ENCODE measurements around the gene PCK2.
"Not testable (repeated sequence)": the region's sequence is repeated elsewhere in the genome, so short reads cannot be mapped to it uniquely, and the experiment has no call there.

The PCK2 gene

DNA sequence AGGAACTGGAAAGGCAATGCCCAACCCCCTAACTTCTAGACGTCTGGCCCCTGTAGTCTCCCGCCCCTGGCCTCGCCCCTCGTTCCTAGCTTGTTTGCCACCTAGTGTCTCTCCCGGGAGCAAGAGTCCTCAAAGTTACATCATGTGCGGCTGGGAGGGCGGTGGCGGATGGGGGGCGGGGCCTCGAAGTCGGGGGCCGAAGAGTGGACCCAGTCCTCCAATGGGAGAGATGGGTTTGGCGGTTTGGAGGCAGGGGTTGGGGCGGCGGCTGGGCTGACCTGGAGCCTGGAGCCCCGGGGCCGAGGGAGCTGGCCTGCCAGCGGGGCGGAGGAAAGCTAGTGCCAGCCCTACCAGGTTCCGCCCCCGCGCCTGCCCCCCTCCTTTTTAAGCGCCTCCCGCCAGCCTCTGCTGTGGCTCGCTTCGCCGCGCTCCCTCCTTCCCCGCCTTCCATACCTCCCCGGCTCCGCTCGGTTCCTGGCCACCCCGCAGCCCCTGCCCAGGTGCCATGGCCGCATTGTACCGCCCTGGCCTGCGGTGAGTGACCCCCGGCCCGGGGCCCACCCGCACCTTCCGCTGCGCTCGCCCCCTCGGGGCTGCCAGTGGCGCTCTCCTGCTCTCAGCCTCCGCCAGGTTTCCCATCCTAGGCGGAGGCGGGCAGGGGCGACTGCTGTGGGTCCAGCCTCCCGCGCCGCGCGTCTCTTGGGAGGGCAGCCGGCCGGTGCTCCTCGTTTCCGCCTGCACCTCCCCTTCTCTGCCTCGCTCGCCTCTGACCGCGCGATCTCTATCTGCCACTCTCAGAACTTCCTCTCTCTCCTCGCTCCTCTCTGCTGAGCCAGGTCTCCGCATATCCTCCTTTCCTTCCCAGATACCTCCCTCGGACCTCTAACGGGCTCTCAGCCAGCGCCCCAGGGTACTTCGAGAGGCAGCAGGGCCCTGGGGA is at the start of gene PCK2:
Gene PCK2 (plus strand): TSS at position 411 of the 940 bp plus-strand sequence. CDS start 95 bp downstream, at position 506.
- DNase-seq (ENCODE audit: low read depth): peak; percentile 89

- not testable (repeated sequence) for DNase-seq (ENCODE audit: low read depth)
These were observed 45.1 kb upstream of the PCK2 start for GRCh38 chr14:24049002-24049401.

DNA sequence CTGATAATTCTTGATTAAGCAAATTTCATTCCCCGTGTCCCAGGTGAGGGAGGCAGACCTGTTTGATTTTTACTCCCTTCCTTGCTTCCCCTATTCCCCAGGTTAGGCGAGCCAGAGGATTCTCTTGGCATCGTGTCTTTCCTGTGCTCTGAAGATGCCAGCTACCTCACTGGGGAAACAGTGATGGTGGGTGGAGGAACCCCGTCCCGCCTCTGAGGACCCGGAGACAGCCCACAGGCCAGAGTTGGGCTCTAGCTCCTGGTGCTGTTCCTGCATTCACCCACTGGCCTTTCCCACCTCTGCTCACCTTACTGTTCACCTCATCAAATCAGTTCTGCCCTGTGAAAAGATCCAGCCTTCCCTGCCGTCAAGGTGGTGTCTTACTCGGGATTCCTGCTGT is 43.4 kb upstream of the PCK2 start:
- DNase-seq (ENCODE audit: low read depth): not testable (repeated sequence)

DNA sequence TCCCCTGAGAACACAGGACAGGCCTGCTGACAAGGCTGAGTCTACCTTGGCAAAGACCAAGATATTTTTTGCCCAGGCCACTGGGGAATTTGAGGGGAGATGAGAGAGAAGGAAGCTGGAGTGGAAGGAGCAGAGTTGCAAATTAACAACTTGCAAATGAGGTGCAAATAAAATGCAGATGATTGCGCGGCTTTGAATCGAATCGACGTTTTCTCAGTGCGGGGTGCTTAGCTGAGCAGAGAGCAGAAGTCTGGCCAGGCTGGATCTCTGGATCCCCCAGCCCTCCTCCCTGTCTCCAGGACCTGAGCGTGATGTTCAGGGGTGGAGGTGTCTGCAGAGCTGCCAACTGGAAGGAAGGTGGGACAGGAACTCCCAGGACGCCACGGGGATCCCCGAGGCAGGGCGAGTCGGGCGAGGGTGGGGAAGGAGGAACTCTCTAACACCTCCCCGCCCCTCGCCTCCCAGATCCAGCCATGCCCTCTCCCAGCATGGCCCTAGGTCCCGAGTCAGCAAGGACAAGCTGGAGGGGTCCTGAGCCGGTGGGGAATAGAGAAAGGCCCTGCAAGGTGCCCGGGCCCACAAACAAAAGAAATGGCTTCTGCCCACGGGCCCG is 42.8 kb upstream of the PCK2 start:
- DNase-seq (ENCODE audit: low read depth): no peak

- peak; percentile 46 for DNase-seq (ENCODE audit: low read depth)
These were observed 42.1 kb upstream of the PCK2 start, which contains the start of gene CARMIL3 for GRCh38 chr14:24051789-24052655. TSS of gene CARMIL3 (plus strand) at chr14:24052009. CDS start at chr14:24052154, 145 bp downstream.

DNA sequence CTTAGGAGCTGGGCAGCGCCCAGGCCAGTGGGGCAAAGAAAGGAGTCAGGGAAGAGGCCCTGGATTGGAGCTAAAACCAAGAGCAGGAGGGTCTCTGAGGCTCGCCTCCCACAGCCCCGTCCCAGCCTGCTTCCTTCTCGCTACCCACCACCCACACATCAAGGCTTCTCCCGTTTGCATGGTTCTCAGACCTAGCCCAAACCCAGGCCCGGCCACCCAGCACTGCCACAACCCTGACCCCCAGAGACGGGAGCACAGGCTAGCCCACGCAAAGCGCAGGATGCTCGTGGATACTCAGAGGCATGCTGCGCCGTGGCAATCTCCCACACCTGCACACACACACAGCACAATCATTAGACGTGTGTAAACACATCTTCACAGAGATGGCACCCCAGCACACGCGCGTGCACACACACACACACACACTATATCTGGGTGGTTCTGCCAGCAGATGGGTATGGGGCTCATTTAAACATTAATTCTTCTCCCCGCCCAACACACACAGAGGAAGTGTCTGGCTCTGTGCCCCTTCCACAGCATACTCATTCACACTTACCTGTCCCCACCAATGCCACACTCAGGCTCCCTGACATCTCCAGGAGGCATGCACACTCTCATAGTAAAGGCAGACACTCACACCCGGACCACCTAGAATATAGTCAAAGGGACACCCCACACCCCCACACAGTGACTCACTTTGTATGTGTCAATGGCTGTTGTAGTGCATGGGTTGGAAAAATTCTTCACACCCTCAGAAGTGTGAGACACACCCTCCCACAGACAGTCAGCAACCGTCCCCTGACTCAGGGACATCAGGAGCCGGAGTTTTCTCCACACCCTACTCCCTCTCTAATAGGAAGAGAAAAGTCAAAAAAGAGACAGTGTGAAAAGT is 41.2 kb upstream of the PCK2 start:
- DNase-seq (ENCODE audit: low read depth): peak; percentile 56

GRCh38 chr14:24053548-24054323 is 40.4 kb upstream of the PCK2 start:
- DNase-seq (ENCODE audit: low read depth): no peak

DNA sequence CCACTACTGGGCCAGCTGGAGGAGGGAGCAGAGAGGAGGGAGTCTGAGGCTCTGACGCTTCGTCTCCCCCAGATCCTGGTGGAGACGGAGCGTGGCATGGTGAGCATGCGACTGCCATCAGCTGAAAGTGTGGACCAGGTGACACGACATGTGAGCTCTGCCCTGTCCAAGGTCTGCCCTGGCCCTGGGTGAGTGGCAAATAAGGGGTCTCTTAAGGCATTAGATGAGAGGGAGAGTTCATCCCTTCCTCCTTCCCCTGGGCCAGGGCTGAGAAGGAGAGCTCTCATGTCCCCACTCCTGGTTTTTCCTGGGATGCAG is 39.8 kb upstream of the PCK2 start:
- DNase-seq (ENCODE audit: low read depth): no peak

DNA sequence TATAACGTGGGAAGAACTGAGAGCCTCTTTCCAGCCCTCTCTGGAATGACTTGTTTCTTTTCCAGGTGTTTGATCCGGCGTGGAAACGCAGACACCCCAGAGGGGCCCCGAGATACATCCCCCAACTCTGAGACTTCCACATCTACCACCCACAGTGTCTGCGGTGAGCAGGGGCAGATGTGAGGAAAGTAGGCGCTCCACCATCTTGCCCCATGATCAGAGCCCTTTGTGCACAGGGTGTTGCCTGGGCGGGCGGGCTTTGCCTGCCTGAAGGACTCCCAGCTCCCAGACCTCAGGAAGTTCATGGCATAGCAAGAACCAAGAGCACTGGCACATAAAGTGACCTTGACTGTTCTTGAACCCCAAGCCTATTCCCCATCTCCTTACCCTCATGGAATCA is 39.5 kb upstream of the PCK2 start:
- DNase-seq (ENCODE audit: low read depth): no peak

DNA sequence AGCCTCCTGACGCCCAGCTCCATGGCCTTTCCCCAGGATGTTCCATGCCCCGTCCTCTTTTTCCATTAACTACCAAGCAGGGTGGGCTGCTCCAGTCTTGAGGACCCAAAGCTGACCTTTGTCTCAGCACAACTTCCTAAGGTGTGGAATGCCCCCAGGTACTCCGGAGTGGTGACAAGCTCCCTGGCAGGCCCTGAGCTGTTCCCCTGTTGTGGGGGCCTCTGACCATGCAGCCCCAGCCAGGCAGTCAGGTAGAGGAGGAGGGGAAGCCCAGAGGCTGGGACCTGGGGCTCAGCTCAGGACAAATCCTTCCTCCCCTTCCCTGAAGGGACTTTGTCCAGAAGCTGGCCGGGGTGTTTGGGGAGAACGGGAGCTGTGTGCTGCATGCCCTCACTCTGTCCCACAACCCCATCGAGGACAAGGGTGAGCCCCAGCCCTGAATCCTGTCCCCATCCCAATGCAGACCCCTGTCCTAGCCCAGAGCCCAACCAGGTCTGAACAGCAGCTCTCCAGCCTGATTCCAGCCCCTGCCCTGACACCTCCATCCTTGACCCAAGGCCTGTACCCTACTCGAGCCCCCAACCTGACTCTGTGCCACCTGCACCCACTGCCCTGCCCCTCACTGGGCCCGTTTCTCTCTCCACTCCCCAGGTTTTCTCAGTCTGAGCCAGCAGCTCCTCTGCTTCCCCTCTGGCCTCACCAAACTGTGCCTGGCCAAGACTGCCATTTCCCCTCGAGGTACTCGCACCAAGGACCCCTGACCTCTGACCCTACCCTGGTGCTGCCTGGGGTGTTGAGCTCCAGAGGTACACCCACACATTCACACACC is 37.9 kb upstream of the PCK2 start:
- DNase-seq (ENCODE audit: low read depth): no peak

DNA sequence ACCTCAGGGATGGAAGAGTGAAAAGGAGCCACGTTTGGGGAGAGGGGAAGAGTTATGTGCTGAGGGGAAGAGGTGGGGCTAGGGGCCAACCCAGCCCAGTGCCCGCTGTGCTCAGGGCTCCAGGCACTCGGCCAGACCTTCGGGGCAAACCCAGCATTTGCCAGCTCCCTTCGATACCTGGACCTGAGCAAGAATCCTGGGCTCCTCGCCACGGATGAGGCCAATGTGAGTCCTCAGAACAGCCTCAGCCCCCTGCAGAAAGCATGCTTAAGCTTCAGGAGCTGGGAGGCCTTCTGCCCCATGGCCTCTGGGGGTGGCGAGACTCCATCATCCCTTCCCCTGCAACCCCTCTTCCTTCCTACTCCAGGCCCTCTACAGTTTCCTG is 37.3 kb upstream of the PCK2 start:
- DNase-seq (ENCODE audit: low read depth): no peak

GRCh38 chr14:24057271-24057670 is 36.8 kb upstream of the PCK2 start:
- DNase-seq (ENCODE audit: low read depth): no peak

DNA sequence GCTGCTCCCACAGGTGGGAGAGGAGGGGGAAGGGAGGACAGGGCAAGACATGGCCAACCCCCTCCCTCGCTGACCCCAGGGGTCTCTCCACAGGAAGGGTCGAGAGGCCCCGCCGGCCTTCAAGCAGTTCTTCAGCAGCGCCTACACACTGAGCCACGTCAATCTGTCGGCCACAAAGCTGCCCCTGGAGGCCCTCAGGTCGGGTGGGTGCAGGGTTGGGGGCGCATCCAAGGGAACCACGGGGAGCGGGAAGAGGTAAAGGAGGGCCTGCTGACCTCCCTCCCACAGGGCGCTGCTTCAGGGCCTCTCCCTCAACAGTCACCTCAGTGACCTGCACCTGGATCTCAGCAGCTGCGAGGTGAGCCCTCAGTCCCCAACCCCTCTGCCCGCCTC is 36.2 kb upstream of the PCK2 start:
- DNase-seq (ENCODE audit: low read depth): no peak

DNA sequence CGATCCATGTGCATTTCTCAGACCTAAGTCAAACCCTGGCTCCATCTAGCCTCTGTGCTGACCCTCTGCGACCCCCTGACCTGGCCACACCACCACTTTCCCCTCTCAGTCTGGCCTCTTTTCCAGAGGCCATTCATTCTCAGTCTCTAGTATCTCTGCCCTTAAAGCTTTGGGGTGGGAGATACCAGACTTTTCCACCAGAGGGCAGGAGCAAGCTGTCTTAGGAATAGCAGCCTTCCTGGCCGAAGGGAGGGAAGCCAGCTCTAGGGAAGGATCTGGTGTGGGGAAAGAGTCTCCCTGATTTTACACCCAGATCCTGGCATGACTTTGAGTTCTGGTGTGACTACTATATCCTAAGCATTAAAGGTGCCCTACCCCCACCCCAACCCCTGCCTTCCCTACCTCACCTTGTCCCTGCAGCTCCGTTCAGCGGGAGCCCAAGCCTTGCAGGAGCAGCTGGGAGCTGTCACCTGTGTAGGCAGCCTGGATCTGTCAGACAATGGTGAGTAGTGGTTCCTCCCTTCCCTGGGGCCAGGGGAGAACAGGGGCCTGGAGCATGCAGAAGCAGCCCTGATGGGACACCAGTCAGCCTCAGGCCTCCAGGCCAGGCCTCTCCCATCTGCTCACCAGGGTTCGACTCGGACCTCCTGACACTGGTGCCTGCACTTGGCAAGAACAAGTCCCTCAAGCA is 35.7 kb upstream of the PCK2 start:
- DNase-seq (ENCODE audit: low read depth): no peak

DNA sequence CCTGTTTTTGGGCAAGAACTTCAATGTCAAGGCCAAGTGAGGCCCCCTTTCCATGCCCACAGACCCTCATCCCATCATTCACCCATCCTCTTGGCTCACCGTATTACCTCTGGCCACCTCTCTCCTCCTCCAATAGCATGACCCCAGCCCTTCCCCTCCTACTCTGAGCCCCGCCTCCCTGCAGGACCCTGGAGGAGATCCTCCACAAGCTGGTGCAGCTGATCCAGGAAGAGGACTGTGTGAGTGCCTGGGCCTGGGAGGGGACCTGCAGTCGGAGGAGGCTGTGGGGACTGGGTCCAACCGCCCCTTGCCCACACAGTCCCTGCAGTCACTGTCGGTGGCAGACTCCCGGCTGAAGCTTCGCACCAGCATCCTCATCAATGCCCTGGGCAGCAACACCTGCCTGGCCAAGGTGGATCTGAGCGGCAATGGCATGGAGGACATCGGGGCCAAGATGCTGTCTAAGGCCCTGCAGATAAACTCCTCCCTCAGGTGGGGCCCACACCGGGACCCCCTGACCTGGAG is 35.1 kb upstream of the PCK2 start:
- no peak for DNase-seq (ENCODE audit: low read depth)

DNA sequence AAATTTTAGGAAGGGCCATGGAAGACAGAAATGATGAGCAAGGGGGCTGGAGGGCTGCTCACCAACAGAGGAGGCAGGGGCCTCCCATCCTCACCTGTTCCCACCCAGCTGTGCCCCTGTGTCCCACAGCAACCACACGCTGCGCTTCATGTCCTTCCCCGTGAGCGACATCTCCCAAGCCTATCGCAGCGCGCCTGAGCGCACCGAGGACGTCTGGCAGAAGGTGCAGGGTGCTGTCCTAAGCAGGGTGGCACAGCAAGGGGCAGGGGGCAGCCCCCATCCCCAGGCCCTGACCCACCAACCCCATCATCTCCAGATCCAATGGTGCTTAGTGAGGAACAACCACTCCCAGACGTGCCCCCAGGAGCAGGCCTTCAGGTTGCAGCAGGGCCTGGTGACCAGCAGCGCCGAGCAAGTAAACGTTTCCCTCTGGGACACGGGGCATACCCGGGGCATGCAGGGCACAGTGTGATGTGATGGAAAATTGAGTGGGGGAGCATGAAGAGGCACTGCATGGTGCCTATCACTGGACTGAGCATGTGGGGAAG is 34.2 kb upstream of the PCK2 start:
- DNase-seq (ENCODE audit: low read depth): no peak

DNA sequence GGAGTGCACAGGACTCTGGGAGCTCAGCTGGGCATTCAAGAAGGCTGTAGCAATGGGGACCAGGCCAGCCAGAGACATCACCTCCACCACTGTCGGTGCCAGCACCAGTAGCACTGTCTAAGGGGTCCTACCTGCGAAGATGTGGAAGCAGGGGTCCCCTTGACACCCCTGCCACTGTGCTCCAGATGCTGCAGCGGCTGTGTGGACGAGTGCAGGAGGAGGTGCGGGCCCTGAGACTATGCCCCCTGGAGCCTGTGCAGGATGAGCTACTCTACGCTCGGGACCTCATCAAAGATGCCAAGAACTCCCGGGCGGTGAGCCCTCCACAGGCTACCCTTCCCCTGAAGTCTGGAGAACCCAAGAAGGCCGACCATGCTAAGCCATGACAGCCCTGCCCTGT is 33.7 kb upstream of the PCK2 start:
- DNase-seq (ENCODE audit: low read depth): no peak
